D721Med (cell line): Measurements from ENCODE around the gene TMEM17.

Experiments used
- DNase-seq: peaks from one replicate; pipeline ENCODE4 v3.0.0; 2011; ENCODE audit warnings: low spot score; ENCODE audit not compliant: insufficient read length
- FAIRE-seq: peaks from 2 replicates; lab custom pipeline; 2011; peaks lifted over from hg19 to GRCh38; lab: Jason Lieb, UNC
- TF ChIP-seq, protein P1 (sequence below): IDR thresholded peaks from 2 replicates; pipeline ENCODE4 v1.5.1; 2012; ENCODE audit warnings: mild to moderate bottlenecking, control low read depth; ENCODE audit not compliant: insufficient read depth; ENCODE audit errors: missing control alignments

TMEM17 gene

DNA sequence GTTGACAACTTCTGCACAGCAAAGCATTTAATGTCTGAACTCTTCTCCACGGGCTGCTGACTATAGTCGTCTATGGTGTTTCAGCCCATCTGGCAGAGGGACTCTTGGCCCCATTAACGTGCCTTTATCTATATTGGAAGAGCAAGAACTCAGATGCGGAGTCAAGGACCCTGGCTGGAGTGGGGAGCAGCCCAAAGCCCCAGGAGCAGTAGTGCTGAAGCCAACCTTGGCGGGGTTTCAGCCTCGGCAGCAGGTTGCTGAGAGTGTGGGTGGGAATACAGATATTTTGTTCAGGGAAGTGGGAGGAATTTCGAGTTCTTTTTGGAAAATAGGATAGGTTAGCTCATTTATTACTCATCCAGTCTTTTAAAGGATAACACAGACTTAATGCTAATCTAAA lies 34.2 kb downstream of the TMEM17 start:
- no peak for FAIRE-seq
- TF ChIP-seq, protein P1, sequence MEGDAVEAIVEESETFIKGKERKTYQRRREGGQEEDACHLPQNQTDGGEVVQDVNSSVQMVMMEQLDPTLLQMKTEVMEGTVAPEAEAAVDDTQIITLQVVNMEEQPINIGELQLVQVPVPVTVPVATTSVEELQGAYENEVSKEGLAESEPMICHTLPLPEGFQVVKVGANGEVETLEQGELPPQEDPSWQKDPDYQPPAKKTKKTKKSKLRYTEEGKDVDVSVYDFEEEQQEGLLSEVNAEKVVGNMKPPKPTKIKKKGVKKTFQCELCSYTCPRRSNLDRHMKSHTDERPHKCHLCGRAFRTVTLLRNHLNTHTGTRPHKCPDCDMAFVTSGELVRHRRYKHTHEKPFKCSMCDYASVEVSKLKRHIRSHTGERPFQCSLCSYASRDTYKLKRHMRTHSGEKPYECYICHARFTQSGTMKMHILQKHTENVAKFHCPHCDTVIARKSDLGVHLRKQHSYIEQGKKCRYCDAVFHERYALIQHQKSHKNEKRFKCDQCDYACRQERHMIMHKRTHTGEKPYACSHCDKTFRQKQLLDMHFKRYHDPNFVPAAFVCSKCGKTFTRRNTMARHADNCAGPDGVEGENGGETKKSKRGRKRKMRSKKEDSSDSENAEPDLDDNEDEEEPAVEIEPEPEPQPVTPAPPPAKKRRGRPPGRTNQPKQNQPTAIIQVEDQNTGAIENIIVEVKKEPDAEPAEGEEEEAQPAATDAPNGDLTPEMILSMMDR = no peak
- no peak for DNase-seq

DNA sequence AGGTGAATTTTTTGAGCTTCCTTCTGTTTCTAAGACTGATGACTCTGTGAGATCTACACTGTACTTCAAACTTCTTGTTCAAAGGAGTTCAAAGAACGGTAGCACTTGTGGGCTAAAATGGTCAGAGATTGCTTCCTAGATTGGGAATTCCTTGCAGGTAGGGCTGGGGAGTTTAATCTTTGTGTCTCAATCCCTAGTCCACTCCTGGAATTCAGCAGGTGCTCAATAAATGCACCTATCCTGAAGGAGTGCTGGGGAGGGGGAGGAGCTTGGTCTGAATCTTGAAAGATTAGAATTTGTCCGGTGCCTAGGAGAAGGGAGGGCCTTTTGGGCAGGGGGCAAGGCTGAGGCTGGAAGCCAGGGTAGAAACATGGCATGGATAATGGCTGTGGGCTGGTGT lies 34.6 kb downstream of the TMEM17 start:
- FAIRE-seq = no peak

DNA sequence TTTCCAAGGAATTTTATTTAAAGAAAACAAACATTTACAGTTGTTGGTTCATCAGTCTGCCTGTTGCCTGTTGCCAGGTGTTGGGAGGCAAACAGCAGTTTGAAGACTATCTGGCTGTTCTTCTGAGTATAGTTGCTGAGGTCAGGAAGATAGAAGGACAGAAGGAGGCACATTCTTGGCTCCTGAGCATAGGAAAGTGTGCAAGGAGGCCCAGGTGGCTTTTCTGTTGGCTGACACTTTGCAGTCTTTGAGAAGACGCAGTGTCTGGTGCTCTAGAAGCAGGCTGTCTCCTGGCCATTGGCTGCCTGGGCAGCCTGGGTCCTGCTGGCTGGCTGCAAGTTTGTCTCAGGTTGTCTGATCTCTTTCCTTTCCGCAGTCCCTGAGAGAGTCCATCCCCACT lies 36.4 kb downstream of the TMEM17 start:
- no peak for DNase-seq
- TF ChIP-seq, protein P1 = no peak
- no peak for FAIRE-seq

More for the DNA sequence above, 34.6 kb downstream of the TMEM17 start:
- no peak for DNase-seq
- TF ChIP-seq, protein P1 = no peak

DNA sequence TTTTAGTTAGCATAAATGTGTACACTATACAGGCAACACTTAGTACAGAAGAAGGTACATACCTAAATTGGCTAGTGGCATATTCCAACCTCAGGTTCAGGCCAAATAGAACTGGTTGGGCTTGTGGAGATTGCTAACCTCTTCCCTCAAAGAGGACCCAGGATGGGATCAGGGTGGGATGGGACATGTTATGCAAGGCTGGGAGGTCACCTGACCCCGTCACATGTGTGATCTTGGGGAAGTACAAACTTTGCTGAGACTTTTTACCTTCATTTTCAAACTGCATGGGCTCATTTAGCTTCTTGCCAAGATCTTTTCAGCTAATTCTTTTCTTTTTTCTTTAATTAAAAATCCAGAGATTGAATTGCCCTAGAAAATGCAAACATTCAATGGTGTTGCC lies 36.9 kb downstream of the TMEM17 start:
- DNase-seq (no peak), FAIRE-seq (no peak)
- TF ChIP-seq, protein P1 = no peak

DNA sequence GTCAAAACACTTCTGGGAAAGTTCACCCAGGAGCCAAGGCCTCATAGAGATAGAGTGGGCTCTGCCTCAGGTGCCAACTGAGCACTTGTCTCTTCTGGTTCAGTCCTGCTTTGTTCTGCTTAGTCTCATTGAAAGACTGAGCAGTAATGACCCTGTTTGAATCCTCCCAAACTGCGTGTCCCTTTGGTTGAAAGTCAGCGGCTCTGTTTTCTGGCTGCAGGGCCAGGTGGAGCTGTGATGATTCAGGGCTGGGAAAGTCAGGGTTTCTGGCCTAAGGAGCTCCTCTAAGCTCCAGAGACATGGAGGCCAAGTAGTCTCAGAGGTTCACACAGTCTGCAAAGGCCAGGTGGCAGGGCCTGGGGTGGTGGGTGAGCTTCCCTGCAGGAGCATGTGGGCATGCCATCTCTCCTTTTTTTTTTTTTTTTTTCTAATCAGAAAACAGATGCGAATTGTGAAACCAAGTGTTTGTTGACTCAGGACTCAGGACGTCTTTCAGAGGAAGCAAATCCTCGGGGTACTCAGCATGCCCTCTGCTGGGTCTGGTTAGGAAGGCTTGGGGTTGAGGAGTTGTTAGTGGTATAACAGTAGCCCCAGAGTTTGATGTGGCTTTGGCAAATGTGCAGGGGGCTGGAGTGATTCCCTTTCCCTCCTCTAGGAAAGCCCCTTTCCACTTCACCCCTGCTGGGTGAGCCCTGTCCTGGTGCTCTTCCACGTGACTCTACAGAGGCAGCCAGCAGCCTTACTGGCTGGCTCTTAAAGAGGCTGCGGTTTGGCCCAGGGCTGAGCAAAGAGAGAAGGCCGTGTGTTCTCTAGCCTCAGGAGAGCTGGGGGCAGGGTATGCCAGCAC lies 38.3 kb downstream of the TMEM17 start:
- DNase-seq (no peak), FAIRE-seq (no peak)
- TF ChIP-seq, protein P1 = no peak

DNA sequence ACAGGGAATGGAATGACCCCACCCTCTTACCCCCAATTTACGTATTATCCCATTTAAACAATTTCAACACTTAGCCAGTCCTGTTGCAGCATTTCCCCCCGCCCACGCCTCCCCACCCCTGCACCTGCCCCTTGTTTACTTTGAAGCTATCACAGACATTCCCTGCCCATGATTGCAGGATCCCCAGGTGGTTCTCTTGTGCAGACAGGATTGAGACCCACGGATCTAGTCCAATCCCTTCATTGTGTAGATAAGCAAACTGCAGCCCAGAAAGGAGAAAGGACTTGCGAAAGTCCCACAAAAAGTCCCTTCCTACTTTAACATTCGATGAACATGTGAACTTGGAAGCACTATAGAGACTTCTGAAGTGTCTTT lies 38.9 kb downstream of the TMEM17 start:
- FAIRE-seq (no peak), DNase-seq (no peak)
- TF ChIP-seq, protein P1 = no peak

DNA sequence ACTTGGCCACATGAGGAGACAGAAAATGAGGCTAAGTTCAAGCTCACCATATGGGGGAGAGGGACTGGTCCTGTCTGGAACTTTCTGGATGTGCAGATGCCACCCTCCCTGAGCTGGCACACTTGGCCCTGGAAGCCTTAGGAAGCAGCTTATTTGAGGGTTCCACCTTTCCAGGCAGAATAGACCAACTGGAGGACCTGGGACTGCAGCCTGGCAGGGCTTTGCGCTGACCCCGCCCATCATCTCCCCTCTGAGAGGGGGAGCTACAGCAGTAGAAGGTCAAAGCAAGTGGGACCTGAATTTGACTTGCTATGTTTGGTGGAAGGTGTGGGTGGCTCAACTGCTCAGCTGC lies 39.5 kb downstream of the TMEM17 start:
- FAIRE-seq = no peak
- DNase-seq = no peak
- TF ChIP-seq, protein P1 = no peak
